ENCODE measurements around the gene MAPK7. TPM values are rescaled to one million over a fixed set of nuclear protein-coding genes. Genes with fewer than 3 reads are reported as not detected.

The MAPK7 gene
- polyA plus RNA-seq, 2 of the 4 experiments (the other 2 are of a cell fraction), result 7.2 to 25.8 TPM

GRCh38 chr17:19407601-19408345, 29.5 kb downstream of the MAPK7 start:
- no peak for FAIRE-seq
- CTCF ChIA-PET, result interaction anchor here (0.7 to 6.3 kb wide), 3 partner anchors 25 to 45 kb away, joined by 4 to 35 read pairs (median 11); partner anchors contain the start of gene B9D1

More at GRCh38 chr17:19407601-19408345, 29.5 kb downstream of the MAPK7 start:
- Histone ChIP-seq H3K4me2 (no peak overlapping the region), H3K9me3 (no peaks in the 10 kb centered on the region), H3K4me1 (no peaks in the 10 kb centered on the region), H3K27ac (no peak overlapping the region), H3K4me3 (no peak overlapping the region)
- no peak for DNase-seq (ENCODE audit: low read depth in 1 of 2, low spot score in 1 of 2)
- ATAC-seq, result no peak
- no peak for TF ChIP-seq HDAC2 (IDR thresholded peaks at IDR 0.05)
- TF ChIP-seq PBX3 (IDR thresholded peaks at IDR 0.05), result no peak
- TF ChIP-seq CTCF (IDR thresholded peaks at IDR 0.05), result no peak
- TF ChIP-seq HEYL (CRISPR knock-in tag; IDR thresholded peaks at IDR 0.05), result no peak
- no peak for TF ChIP-seq HOXA7 (CRISPR knock-in tag; IDR thresholded peaks at IDR 0.05)
- no peak for TF ChIP-seq ESRRA (IDR thresholded peaks at IDR 0.05; ENCODE audit: borderline replicate concordance, low read length)
- no peak for TF ChIP-seq ELK1 (IDR thresholded peaks at IDR 0.05; ENCODE audit: low read depth, low read length)
- TF ChIP-seq NPAS2 (CRISPR knock-in tag; IDR thresholded peaks at IDR 0.05; ENCODE audit: borderline replicate concordance), result no peak
- no peak for TF ChIP-seq RNF2 (IDR thresholded peaks at IDR 0.05; ENCODE audit: borderline replicate concordance, low read depth)
- TF ChIP-seq FOXS1 (CRISPR knock-in tag; IDR thresholded peaks at IDR 0.05), result no peak
- TF ChIP-seq REST (IDR thresholded peaks at IDR 0.05), result no peak
- no peak for TF ChIP-seq HES2 (IDR thresholded peaks at IDR 0.05)
- TF ChIP-seq EHF (CRISPR knock-in tag; IDR thresholded peaks at IDR 0.05), result no peak
- no peak for TF ChIP-seq SREBF2 (IDR thresholded peaks at IDR 0.05)
- no peak for TF ChIP-seq ZC3H11A (IDR thresholded peaks at IDR 0.05)
- no peak for TF ChIP-seq RCOR1 (IDR thresholded peaks at IDR 0.05; ENCODE audit: low read depth, low read length)
- no peak for TF ChIP-seq JUNB (IDR thresholded peaks at IDR 0.05)
- 88% methylated on average over 10 of the region's 10 CpGs for WGBS (ENCODE audit: missing lambda C conversion rate)
- POLR2A ChIA-PET, result no interaction called here
